GM04503 (cell line): Measurements from ENCODE around the gene ATG4D.
A peak's percentile ranks its signal among the peaks of the same experiment; 100 is the strongest.
"Not testable (repeated sequence)": the region's sequence is repeated elsewhere in the genome, so short reads cannot be mapped to it uniquely, and the experiment has no call there.

Experiments used
- DNase-seq: peaks from one replicate; pipeline ENCODE4 v3.0.0-alpha.2; 2012; ENCODE audit warnings: low read depth

The ATG4D gene

DNA sequence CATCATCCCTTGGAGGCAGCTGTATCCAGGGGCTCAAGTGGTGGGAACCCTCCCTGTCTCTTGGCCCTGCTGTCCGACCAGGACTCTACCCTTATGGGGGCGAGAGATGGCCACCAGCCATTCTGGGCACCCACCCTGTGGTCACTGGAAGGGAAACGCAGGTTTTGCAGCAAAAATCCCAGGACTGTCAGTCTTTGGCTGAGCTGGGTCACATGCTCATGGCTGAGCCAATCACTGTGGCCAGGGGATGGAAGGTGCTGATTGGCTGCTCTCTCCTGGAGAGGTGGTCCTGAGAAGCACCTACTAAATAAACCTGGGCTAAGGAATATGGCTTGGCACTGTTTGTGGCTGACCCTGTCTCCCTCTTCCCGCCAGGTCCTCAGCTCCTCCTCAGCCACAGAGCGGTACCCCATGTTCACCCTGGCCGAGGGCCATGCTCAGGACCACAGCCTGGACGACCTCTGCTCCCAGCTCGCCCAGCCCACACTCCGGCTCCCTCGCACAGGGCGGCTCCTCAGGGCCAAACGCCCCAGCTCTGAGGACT is 8.9 kb downstream of the ATG4D start:
- DNase-seq: no peak

DNA sequence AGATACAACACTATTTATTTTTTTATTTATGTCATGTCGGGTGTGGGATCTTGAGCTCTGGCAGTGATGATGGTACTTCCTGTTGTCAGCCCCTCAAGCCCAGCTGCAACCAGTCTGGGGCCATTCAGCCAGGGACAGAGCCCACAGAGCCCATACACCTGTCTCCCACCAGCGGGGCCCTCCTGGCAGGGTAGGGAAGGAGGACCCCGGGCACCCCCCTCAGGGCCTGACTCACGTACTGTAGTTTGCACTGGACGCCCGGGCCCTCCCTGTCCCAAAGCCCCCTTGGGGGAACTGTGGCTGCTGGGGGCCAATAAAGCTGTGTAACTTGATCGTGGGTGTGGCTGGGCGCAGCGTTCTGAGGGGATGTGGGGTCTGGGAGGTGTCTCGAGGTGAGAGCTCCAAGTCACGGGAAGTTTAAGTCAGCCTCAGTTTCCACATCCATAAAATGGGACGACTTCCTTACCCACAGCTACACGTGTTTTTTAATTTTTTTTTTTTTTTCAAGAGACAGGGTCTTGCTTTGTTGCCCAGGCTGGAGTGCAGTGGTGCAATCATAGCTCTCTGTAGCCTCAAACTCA is 9.5 kb downstream of the ATG4D start:
- no peak for DNase-seq

- DNase-seq: no peak
Observed at GRCh38 chr19:10553943-10554381, 10.3 kb downstream of the ATG4D start.

GRCh38 chr19:10554760-10555609 is 11.3 kb downstream of the ATG4D start:
- no peak for DNase-seq

DNA sequence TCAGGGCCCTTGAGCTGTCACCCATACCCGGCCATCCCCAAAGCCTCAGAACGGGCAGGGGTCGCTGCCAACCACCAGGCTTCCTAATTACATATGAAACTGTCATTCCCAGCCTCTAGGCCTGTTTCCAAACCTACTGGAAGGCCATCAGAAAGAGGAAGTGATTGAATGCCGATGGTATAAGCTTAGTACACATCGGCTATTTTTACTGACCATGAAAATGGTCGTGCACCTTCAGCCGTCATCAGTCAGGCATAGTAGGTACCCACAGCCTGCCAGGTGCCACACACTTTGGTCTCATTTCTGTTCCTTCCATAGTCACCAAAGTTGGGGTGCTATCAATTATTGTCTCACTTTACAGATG is 11.9 kb downstream of the ATG4D start:
- no peak for DNase-seq

GRCh38 chr19:10557603-10558197 is 14.0 kb downstream of the ATG4D start:
- DNase-seq: no peak

DNA sequence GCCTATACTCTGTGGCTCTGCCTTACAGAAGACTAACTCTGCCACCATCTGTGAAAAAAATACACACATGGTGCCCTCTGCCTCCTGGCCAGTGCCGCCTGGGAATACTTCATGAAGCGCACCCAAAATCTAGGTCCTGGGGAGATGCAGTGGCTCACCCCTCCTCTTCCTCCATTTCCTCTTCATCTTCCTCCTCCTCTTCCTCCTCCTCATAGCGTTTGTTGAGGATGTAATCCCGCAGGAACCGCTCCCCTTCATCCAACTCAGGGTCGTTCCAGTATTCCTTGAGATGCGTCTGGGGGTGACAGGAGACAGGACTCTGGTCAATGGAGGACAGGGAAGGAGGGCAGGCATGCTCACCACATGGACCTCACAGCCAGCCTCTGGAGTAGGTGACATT is 16.4 kb downstream of the ATG4D start:
- no peak for DNase-seq

DNA sequence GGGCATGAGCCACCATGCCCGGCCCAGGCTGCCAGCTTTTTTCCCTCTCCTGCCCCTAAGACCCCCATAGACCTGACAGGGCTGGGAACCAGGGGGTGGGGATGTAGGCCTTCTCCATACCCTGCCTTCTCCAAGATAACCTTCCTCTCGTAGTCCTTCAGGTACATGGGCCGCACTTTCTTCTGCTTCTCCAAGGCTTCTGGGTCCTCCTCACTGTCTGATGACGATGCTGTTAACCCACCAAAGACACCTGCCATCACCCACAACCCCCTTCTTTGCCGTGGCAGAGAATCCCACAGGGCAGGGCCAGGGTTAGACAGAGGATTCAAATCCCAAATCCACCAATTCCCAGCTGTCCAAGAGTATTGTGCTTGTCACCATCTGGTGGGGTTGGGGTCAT is 18.9 kb downstream of the ATG4D start:
- no peak for DNase-seq

GRCh38 chr19:10565028-10565566 is 21.4 kb downstream of the ATG4D start:
- no peak for DNase-seq

GRCh38 chr19:10565567-10566407 is 22.1 kb downstream of the ATG4D start, which contains the start of gene KRI1:
TSS of gene KRI1 (minus strand) at chr19:10566010. CDS start at chr19:10565999, 11 bp downstream.
- DNase-seq: peak; percentile 71

- DNase-seq: no peak
Observed at GRCh38 chr19:10566408-10566657, 22.6 kb downstream of the ATG4D start.

- no peak for DNase-seq
Observed at GRCh38 chr19:10566658-10567410, 23.1 kb downstream of the ATG4D start.

- no peak for DNase-seq
Observed at GRCh38 chr19:10567656-10568055, 24.0 kb downstream of the ATG4D start.

- no peak for DNase-seq
Observed at GRCh38 chr19:10568062-10568825, 24.5 kb downstream of the ATG4D start.

GRCh38 chr19:10568826-10569651 is 25.3 kb downstream of the ATG4D start, which contains the start of gene CDKN2D:
TSS of gene CDKN2D (minus strand) at chr19:10568979. CDS start at chr19:10568653, 326 bp downstream.
- DNase-seq: peak; percentile 92

- DNase-seq: not testable (repeated sequence)
Observed at GRCh38 chr19:10573793-10574192, 30.1 kb downstream of the ATG4D start.

- no peak for DNase-seq
Observed at GRCh38 chr19:10574462-10574861, 30.8 kb downstream of the ATG4D start.

DNA sequence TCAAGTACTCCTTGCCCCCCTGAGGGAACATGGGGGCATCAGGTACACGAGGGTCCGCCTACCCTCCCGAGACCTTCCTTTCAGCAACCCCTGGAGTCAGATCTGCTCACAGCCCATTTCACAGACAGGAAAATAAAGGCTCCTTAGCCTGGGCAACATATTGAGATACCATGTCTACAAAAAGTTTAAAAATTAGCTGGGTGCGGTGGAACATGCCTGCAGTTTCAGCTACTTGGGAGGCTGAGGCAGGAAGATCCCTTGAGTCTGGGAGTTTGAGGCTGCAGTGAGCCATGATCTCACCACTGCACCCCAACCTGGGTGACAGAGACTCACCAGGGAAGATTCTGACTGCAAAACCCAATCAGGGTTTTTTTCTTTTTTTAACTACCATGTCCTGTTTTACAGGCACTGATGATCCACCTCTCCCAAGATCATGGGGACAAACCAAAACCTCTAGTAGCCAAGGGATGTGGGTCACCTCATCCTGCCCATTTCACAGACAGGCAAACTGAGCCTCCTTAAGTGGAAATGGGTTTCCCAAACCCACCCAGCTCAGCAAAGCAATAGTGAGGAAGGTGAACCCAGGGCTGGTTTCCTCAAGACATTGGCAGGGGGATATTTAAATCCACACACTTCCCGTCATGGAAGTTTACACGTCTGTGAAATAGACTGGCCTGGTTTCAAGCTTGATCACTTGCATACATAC is 31.5 kb downstream of the ATG4D start:
- DNase-seq: no peak

DNA sequence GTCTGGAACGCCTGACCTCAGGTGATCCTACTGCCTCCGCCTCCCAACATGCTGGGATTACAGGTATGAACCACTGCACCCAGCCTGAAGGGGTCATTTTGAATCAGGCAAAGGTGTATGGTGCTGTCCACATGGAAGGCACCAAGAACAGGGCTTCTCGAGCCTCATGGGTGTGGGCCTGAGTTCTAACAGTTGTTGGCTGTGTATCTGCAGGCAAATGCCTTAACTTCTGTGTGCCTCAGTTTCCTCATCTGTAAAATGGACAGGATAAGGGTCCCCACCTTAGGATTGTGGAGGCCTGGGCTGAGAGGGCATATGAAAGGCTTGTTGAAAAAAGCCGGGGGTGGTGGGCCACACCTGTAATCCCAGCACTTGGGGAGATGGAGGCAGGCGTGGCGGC is 34.2 kb downstream of the ATG4D start:
- no peak for DNase-seq
